CD4-positive, alpha-beta T cell treated with Interleukin-15 for 1 hour (primary cell): ENCODE results near the gene EHF.

Experiments used
- DNase-seq: peaks from one replicate; pipeline ENCODE4 v3.0.0-alpha.2; 2020

The EHF gene

DNA sequence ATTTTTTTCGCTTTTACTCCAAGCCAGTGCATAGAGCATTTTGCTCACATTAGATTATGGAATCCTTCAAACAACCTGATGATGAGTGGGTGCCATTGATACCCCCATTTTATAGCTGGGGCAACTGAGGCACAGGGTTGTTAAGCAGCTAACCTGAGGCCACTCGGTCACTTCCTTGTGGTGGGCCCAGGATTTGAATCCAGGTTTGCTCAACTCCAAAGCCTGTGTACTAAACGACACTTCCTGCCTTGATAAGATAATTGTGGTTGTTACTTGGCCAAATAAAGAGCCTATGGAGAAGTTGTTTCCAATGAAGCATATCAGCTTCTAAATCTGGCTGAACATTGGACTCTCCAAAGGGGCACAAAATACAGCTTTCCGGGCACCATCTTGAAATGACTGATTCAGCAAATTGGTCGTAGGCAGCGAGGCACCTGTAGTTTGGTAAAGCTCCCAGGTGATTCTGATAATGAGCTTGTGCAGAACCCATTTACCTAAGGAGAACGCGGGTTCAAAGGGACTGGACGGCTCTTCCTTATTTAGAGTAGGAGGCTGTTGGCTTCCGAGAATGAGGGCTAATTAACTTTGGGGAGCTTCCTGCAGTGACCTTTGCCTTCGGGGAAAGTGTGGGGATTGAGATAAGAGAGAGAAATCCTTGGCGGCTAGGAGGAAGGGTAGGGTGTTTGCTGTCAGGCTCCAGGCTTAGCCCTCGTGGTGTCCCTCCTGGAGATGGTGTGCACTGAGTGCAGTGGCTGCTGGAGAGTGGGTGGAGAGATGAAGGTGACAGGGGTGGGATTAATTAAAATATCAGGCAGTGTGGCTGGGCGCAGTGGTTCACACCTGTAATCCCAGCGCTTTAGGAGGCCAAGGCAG is 17.5 kb upstream of the EHF start:
- DNase-seq: no peak

DNA sequence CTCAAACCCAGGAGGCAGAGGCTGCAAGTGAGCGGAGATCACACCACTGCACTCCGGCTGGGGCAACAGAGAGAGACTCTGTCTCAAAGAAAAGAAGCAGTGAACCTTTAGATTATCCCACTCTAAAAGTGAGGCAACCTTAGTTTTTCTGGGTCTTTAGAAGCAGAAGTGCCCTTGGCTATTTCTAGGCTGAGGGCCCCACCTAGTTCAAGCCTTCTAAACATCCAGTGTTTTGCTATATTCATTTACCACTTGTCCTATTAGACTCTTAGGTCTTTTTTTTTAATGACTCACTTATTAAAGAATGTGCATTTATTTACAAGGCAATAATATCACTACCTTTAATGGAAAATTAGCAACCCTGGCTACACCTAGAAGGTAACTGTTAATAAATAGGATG is 16.7 kb upstream of the EHF start:
- DNase-seq: no peak

DNA sequence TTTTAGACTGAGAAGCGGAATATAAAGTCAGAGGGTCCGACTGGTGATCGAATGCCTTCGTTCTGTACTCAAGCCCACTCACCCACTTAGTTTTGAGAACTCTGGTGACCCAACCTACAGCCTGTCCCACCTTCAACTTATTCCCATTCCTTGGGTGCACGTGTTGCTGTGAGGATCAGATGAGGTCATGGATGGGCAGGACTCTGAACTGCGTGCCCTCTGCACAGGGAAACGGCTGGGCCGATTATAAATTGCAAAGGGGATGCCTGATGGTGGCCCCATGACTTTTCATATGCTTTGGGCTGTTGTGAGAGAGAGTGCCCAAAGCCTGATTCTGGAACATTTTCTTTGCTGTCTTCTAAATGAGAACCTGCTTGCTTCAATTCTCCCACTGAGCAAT is 16.0 kb upstream of the EHF start:
- DNase-seq: no peak

DNA sequence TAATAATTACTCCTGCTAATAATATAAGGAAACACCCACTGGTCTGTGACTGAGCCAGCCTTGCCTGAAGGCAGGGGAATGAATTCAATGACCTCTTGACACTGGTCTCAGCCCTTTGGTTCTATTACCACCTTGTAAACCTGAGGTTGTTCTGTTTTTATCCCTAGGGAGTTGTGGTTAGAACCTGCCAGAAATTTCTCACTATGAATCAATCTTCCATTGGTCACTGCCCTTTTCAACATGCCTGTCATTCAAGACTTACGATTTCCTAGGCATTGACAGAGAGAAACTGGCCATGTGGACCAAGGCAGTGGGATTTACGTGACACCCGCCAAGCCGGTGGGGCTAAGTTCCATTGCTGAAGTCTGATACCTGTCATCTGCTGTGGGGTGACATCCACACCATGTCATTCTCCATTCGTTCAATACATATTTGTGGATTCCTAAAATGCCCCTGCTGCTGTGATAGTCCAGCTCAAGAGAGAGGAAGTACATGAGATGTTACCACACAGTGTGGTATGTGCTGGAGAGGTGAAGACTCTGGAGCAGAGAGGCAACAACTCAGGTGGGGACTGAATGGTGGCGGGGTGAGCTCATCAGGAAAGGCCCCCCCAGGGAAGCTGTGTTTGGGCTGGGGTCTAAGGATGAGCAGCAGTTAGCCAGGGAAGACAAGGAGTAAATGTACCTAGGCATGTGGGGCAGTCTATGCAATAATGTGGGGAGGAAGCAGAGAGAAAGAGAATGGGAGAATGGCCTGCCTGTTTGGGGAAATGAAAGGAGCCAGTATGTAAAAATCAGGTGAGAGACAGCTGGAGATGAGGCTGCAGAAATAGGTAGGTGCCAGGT is 15.2 kb upstream of the EHF start:
- no peak for DNase-seq

DNA sequence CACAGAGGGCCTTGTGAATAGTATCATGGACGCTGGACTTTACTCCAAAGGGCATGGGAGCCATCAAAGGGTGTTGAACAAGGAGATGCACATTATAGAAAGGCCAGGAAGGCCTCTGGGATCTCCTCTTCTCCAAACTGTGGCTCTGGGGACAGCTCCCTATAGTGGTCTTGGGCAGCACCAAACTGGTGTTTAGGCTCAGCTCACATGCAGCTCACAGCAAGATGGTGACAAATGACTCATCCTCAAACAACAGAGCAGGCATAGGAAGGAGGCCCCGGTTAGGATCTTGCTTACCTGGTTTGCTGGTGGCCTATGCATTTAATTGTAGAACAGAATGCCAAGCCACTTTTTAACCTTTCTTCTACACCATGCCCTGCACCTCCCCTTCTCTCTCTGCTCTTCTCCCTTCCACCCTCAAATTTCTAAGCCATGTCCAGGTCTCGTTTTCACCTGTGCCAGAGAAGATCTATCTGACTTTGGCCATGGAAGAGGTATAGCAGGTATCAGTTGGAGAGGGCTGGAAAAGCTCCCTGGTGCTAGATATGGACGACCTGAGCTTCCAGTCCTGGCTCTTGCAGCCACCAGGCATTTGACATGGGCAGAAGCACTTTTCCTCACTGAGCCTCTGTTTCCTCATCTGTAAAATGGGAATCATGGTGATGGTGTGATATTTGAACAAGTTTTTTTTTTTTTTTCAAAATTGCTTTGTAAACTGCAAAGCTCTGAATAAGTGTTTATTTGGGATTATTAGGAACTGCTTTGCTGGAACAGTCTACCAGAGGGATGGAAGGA is 14.4 kb upstream of the EHF start:
- DNase-seq: no peak

- no peak for DNase-seq
These were observed 11.6 kb upstream of the EHF start for GRCh38 chr11:34609187-34609751.

GRCh38 chr11:34609850-34610249 is 11.0 kb upstream of the EHF start:
- DNase-seq: no peak

GRCh38 chr11:34610324-34611041 is 10.4 kb upstream of the EHF start:
- DNase-seq: no peak

GRCh38 chr11:34613015-34613414 is 7.9 kb upstream of the EHF start:
- no peak for DNase-seq

GRCh38 chr11:34613552-34614056 is 7.3 kb upstream of the EHF start:
- no peak for DNase-seq

- DNase-seq: no peak
These were observed 6.4 kb upstream of the EHF start for GRCh38 chr11:34614344-34615104.

GRCh38 chr11:34616086-34616485 is 4.8 kb upstream of the EHF start:
- no peak for DNase-seq

GRCh38 chr11:34616830-34617504 is 3.9 kb upstream of the EHF start:
- DNase-seq: no peak

GRCh38 chr11:34618406-34618805 is 2.5 kb upstream of the EHF start:
- DNase-seq: no peak

- no peak for DNase-seq
These were observed 1.8 kb upstream of the EHF start for GRCh38 chr11:34619062-34619516.

GRCh38 chr11:34620202-34620601 is 691 bp upstream of the EHF start:
- DNase-seq: no peak

DNA sequence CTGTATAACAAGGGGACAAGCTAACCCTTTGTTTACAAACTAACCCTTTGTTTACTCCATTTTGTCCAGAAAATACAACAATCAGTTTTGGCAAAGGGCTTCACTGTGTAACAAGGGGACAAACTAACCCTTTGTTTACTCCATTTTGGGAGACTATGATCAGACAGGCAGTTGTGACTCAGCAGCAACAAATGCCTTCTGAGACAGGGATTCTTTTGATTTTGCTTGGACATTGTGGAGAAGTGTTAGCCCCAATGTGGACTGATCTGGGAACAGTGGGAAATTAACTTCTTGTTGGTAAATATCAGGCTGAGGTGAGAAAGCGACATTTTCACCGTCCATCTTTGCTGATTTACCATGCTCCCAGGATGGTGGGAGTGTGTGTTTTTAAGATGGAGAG is 983 bp downstream of the EHF start:
- no peak for DNase-seq

- no peak for DNase-seq
These were observed 2.6 kb downstream of the EHF start for GRCh38 chr11:34623463-34623862.

- DNase-seq: peak; percentile 49
These were observed 3.2 kb downstream of the EHF start for GRCh38 chr11:34624069-34624468.

- no peak for DNase-seq
These were observed 4.7 kb downstream of the EHF start for GRCh38 chr11:34625576-34625975.

- no peak for DNase-seq
These were observed 5.5 kb downstream of the EHF start for GRCh38 chr11:34626393-34626792.
